ENCODE data around the gene TTC39C.

- TF ChIP-seq, protein P1, sequence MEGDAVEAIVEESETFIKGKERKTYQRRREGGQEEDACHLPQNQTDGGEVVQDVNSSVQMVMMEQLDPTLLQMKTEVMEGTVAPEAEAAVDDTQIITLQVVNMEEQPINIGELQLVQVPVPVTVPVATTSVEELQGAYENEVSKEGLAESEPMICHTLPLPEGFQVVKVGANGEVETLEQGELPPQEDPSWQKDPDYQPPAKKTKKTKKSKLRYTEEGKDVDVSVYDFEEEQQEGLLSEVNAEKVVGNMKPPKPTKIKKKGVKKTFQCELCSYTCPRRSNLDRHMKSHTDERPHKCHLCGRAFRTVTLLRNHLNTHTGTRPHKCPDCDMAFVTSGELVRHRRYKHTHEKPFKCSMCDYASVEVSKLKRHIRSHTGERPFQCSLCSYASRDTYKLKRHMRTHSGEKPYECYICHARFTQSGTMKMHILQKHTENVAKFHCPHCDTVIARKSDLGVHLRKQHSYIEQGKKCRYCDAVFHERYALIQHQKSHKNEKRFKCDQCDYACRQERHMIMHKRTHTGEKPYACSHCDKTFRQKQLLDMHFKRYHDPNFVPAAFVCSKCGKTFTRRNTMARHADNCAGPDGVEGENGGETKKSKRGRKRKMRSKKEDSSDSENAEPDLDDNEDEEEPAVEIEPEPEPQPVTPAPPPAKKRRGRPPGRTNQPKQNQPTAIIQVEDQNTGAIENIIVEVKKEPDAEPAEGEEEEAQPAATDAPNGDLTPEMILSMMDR (IDR thresholded peaks at IDR 0.05; ENCODE audit: borderline replicate concordance, extremely low read depth, low read length, poor library complexity, severe bottlenecking), result no peak
- no peak for TF ChIP-seq EZH2 (IDR thresholded peaks at IDR 0.05; ENCODE audit: borderline replicate concordance, low read depth, low read length, severe bottlenecking)
These were observed 27.1 kb downstream of the TTC39C start for GRCh38 chr18:24041691-24042090.

Measured in DND-41 (cell line).